ENCODE data around the gene TRAF3IP1.

Gene TRAF3IP1

DNA sequence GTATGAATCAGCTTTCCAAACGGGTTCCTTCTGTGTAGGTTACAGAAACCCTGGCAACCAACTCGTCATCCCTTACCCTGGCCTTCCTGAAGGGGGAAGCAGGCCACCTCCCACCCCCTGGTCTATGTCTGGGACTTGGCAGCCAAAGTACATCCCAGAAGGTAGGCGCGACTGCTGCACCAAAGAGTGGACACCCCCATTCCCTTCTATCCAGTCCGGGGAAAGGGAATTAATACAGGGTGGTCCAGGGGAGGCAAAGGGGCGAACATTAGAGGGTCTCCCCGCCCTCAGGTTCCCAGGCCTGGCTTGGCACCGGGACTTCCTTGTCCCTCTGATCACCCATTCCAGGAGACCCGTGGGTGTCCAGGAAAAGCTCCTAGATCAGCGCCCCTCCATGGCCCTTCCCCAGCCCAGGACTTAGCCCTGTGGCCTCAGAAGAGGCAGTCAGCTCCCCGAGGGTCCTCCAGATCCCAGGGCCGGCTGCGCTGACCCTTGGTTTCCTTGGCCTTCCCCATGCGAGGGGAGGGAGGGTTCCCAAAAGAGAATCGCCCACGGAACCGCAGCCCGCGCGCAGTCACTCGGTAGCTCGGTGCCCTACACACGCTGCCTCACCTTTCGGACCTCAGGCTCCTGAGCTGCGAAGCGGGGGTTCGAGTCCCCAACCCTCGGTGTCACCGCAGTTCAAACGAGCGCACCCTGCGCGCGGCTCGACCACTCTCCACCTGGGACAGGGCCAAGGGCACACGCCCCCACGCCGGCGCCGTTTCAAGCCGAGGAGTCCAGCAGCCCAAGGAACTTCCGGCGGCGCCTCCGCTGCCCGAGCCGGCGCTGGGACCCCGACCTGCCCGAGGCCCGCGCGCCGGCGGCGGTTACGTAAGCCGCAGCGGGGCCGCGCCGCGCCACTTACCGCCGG, 32.3 kb upstream of the TRAF3IP1 start, which contains the start of gene PER2:
TSS of gene PER2 (minus strand) at position 874 of the 913 bp plus-strand sequence. CDS start 10,674 bp downstream, outside the sequence.
- DNase-seq: peak; percentile 15

DNA sequence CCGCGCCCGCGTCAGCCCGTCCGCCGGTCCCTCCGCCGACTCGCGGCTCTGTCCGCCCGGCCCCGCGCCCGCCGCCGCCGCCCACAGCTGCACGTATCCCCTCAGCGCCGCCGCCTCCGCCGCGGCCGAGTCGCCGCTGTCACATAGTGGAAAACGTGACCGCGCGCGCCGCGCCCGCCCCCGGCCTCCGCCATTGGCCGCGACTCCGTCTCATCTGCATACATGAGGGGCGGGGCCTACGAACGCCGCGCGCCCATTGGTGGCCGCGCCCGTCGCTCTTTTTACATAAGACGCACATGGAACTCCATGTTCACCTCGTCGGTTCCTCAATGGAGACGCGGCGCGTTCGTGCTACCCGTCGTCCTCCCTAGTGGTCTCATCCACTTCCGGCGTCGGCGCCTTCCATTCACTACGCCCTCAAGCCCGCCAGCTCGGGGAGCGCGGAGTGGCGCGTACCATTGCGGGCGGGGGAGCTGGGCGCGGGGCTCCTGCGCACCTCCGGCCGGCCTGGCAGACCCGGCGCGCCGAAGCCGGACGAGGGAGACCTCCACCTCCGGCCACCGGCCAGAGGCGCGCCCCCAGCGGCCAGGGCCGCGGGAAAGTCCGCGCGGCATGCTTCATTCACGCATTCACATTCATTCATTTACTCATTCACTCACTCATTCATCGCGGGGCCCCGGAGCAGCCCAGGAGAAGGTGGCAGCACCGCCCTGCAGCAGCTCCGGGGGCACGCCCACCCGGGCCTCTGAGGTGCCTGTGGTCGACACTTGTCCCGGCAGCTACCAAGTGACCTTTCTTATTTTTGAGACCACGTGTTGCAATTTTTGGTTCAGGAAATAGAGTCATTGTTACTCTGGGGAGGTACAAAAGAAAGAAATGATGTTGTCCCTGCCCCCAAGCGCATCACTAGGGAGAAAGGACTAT, 31.4 kb upstream of the TRAF3IP1 start:
- peak; percentile 94 for DNase-seq

DNA sequence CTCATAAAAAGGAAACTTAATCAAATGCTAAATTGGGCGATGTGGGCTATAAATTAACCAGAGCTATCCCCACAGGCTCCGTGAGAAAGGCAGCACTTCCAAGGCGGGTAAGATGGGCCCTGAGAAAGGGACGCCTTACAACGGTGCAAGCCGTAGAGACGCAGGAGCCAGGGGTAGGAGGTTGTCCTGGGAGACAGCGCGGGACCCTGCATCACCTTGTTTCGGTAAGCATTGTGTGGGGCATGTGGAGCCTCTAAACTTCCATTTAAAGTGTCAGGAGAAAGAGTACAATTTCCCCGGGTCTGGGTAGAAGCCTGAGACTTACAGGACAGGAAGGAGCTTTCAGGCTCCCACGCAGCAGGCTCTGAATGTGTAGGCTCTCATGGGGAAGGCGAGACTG, 30.7 kb upstream of the TRAF3IP1 start:
- no peak for DNase-seq

DNA sequence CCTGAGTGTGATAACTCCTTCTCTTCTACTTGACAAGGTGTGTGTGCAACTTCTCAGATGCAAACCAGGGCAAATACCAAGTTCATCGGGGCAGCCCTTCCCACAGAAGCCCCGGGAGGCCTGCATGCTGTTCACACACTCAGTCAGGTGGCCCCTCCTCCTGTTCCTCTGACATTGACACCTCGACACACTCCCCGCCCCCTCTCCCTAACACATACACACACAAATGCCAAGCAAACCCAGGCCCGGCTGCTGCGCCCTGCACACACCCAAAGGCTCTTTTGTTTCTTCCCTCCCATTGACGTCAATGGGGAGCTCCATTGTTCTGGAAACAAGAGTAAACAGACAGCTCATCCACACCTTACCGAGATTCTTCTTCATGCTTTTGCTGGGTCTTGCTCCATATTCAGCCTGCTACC, 30.2 kb upstream of the TRAF3IP1 start:
- DNase-seq: no peak

DNA sequence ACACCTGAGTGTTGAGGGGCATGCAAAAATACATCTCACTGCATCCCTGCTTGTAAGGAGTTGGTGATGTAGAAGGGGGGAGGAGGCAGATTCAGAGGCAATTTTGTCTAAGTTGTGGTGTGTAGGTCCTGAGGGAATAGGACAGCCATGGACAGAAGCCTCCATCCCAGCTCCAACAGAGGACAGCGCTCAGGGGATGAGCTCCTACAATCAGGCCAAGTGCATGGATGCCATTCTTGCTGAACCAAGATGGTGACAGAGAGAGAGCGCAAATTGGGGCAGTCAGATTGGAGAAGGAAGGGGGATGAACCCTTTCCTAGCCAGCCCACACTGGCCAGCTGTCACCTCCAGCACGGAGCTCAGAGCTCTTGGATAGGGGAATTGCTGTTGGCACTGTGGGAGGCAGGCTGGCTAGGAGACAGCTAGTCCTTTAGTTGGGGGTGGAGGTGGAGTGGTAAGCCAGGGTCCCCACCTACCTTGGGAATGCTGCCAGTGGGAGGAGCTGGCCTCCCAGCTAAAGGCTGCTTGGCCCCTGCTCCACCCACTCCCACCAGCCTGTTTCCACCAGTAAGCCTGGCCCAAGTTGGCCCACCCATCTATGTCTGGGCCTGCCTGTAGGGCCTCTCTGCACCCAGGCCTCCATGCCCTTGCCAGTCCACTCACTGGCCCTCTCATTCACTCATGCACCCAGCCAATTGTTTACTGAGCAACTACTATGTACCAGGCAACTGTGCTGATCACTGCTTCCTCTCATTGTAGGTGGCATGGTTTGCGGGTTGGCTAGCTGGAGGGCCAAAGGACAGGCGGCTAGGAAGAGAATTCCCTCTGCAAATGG, 29.4 kb upstream of the TRAF3IP1 start:
- DNase-seq: no peak

DNA sequence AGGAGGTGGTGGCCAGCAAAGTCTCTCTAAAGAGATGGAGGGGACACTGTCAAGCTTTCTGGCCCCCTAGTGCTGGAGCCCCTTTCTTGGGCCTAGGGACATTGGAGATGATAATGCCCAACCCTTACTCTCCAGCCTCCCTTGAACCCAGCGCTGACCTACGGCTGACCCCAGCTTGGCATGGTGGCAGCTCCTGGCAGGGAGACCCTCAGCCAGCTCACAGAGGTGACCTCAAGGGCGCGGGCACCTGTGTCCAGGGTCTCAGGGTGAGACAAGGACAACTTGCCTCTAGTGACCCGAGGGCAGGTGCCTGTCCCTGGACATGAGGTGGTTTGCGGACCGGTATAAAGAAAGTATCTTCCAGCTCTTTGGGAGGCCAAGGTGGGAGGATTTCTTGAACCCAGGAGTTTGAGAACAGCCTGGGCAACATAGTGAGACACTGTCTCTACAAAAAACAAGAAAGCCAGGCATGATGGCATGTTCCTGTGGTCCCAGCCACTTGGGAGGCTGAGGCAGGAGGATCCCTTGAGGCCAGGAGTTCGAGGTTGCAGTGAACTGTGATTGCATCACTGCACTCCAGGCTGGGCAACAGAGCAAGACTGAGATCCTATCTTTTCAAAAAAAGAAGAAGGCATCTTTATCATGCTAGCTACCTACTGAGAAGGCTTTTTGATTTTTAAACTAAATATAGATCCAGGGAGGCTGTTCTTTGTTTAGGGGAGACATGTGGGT, 28.6 kb upstream of the TRAF3IP1 start:
- DNase-seq: no peak

DNA sequence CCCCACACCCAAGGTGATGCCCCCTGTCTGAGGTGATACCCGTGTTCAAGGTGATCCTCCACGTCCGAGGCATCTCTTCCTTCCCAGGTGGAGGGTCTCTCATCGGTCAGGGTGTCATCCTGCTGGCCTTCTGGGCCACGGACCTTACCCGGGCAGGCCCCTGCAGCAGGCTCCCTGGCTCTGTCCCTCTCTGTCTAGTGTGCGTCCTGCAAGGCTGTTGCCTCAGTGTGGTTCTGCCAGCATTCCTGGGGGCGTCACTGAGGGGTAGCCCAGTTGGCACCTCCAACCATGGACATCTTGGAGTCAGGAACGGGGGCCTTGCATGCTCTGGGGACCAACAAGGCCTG, 26.3 kb upstream of the TRAF3IP1 start:
- no peak for DNase-seq

DNA sequence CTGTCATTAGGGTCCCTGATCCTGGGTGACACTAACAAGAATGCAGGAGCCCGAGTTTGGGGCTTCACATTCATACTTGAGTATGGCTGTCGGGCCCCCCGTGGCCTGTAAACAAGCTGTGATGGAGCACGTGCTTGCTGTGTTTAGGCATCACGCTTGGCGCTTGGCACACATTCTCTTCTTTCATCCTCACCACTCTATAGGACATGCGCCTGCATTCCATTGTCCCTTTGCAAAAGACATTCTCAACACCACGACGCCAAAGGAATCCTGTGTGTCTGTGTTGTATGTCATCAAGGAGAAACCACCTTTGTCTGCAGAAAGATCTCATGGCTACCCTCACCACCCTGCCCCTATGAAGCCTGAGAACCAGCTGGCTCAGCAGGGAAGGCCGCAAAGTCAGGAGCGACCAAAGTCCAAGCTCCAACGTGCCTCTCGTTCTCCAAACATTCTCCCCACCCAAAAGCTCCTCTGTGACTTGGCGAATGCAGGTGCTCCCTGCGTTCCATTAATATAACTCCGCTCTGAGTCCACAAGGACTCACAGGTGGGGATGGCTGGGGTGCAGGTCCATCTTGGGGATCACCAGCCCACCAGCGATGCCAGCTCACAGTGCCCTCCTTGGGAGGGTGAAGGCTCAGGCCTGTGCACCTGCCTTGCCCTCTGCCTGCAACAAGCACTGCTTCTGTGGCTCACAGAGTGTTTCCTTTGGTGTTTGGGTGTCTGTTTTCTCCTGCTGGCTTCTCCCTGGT, 25.8 kb upstream of the TRAF3IP1 start:
- no peak for DNase-seq

DNA sequence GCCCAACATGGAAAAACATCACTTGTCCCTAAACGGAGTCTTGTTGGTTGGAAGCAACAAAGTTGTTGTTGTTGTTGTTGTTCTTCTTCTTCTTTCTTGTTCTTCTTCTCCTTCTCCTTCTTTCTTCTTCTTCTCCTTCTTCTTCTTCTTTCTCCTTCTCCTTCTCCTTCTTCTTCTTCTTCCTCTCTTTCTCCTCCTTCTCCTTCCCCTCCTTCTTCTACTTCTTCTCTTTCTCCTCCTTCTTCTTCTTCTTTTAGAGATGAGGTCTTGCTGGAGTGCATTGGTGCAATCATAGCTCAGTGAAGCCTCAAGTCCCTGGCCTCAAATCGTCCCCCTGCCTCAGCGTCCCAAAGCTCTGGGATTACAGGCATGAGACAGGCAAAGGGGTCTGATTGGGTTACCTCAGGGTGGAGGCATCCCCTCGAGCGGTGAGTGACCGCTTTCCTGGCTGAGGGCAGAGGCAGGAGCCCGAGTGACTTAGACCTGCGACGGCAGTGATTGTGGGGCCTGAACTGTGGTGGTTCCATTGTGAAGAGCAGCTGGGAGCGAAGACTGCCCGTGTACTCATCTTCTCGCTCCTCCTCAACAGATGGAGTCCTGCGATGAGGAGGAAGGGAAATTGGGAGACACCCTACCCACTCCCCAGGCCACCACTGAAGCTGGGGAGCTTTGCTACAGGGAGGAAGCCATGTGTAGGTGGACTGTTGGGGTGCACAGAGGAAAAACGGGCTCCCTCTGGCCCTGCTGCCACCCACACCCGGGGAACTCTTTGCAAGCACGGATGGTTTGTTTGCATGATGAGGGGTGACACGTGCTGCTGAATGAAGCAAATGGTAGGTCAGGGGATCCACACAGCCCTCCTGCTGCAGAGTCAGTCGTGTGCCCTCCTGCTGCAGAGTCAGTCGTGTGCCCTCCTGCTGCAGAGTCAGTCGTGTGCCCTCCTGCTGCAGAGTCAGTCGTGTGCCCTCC, 24.9 kb upstream of the TRAF3IP1 start:
- no peak for DNase-seq

DNA sequence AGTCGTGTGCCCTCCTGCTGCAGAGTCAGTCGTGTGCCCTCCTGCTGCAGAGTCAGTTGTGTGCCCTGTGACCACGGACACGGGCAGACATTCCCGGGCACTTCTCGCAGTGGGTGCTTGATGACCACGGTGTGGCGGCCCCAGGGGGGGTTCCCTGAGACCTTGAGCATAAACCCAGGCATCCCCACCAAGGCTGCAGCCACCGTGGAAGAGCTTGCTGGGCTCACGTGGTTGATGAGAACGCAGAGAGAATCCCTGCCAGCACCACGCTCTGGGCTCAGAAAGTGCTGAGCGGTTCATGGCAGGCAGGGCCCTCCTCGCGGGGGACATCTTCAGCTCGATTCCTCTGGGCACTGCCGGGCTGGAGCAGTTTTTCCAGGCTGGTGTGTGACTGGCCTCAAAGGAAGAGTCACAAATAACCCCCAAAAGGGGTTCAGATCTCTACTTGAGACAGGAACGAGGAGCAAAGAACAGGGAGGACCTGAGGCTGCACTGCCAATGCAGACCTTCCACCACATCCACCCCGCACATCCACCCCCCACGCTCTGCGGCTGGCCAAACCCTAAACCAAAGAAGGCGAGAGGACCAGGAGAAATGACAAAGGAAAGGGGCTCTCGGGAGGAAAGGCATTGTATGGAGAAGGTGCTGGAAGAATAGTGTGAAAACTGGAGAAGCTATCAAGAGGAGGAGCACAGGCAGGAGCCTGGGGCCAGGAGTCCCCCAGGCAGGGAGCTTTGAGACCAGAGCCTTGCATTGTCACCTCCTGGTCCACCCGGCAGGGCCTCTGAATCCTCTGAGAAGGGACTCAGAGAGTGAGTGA, 23.5 kb upstream of the TRAF3IP1 start:
- DNase-seq: no peak

DNA sequence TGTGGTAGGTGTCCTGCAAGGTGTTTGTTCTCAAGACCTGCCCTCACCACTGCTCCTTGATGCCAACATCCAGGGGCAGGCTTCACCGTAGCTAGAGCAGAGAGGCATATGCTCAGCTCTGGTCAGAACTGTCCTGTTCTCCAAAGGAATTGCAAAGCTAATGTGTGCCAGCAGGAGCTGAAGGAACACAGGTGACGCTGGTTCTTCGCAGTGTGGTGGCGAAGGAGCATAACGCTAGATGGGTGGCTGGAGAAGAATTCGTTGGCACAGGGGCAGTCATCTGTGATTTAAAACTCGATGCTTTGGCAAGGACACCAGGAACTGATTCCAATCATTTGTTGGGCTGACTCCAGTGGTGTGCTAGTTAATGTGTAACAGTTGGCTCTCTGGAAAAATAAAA, 20.5 kb upstream of the TRAF3IP1 start:
- no peak for DNase-seq

DNA sequence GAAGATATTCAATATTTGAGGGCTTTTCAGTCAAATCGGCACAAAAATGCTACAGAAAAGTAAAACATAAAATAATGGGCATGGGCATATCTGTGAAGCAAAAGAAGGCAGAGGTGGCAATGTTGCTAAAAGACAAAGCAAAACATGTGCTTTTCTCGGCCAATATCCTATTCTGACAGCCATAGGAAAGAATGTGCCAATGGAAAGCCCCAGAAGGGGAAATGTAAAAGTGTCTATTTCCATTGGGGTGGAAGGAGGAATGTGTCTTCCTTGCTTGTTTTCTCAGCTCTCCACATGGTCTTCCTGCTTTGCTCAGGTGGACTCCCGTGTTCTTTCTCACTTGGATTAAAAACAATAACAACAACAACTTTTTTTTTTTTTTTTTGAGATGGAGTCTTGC, 18.2 kb upstream of the TRAF3IP1 start:
- no peak for DNase-seq

DNA sequence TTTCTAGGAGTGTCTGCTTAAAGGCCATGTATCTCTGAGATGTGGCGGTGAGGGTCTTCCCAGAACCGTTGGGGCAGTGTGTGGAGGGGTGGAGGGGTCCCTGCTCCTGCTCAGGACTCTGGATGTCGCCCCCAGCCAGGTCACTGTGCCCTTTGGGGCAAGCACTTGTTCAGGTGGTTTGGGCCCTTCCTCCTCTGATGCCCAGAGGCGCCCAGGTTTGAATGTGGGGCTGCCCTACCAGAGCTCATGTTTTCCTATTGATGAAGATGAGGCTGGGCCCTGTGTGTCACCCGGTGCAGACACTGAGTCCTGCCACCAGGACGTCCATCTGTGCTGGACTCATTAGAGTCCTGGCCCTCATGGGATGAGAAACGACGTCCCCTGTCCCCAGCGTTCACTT, 17.6 kb upstream of the TRAF3IP1 start:
- no peak for DNase-seq

DNA sequence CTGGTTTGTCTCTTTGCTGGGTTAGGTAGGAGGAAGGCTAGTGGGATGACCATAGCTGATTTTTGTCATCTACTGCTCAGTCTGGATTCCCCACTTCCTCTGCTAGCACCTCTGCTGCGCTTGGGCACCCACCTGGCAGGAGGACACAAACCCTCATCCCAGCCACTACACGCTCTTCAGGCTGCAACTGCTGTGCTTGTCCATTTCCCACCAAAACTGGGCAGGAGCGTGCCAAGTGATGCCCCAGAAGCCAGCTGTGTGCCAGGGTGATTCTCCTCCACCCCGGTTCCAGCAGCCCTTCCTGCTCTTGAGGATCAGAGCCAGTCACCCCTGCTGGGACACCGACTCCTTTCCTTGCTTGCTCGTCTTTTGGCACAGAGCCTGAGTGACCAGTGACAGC, 16.2 kb upstream of the TRAF3IP1 start:
- DNase-seq: no peak

DNA sequence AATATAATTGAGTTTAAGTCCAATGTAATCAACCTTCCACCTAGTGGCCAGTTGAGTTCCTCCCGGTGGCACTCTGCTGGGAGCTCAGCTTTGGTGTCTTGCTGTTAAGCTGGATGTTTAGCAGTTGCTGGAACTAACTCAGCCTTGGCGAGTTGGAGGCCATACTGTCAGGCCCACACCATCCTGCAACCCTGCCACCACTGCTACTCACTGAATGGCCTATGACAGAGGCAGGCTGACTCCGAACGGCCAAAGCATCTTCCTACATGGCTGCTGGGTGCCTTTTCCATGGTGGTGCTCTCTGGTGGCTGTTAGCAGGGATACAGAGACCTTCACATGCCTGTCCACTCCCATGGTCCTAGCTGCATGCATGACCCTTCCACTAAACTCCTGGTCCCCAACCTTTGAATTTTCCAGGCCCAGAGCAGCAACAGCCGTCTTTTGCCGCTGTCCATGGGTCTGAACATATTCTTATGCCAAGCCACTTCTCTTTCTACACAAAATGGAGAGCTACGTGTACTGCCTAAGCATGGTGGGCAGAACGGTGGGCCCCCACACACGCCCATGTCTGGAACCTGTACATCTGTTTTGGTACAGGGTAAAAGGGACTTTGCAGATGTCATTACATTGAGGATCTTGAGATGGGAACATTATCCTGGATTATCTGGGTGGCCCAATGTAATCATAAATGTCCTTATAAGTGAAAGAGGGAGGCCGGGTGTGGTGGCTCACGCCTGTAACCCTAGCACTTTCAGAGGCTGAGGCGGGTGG, 15.0 kb upstream of the TRAF3IP1 start:
- no peak for DNase-seq

DNA sequence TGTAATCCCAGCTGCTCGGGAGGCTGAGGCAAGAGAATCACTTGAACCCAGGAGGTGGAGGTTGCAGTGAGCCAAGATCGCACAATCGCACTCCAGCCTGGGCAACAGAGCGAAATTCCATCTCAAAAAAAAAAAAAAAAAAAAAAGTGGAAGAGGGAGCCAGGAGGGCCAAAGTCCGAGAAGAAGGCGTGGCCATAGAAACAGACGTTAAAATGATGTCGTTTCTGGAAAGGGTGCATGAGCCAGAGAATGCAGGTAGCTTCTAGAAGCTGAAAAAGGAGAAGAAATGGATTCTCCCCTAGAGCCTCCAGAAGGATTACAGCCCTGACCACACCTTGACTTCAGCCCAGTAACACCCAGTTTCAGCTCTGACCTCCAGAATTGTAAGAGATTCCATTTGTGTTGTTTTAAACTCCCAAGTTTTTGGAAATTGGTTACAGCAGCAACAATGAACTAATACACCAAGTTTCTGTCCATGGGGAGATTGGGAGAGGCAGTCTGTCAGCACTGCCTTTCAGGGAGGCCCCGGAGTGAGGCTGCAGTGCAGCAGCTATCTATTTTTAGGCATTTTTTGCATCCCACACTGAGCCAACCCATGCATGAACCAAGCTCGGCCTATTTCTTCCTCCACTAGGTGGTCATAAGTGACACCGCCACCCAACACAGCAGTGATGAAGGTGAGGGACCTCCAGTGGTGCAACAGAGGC, 14.2 kb upstream of the TRAF3IP1 start:
- DNase-seq: no peak

DNA sequence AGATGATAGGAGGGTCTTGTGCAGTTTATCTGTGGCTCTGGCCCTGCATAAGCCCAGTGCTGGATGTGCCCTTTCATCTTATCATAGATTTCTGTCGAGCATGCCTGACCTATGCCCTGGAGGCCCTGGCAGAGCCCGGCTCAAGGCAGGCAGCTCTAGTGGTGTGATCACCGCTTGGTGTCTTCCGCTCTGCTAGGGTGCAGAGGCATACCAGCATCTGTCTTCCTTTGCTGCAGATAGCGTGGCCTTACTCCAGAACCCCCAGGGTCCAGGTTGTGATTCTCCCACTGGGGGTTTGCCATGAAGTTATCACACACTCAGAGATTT, 13.7 kb upstream of the TRAF3IP1 start:
- no peak for DNase-seq

DNA sequence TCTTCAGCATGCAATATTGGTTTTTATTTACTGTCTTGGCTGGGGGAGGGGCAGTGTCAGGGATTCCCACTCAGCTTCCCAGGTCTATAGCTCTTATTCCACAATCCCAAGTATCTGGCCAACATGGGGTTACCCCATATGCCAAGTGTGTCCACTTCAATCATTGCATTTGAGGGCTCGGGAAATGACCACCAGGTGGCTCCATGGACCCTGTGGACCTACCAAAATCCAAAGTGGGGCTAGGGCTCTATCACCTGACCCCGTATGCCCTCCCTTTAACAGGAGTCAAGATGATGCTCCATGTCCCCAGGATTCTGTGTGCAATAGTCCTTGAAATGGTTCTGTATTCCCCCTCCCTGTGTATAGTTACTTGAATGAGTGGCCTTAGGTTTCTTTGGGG, 12.1 kb upstream of the TRAF3IP1 start:
- no peak for DNase-seq

All from T-helper 9 cell (primary cell).